Heart left ventricle (tissue), 16 donors: ENCODE measurements around the gene TBRG1. TPM values are rescaled to one million over a fixed set of nuclear protein-coding genes. Genes with fewer than 3 reads are reported as not detected.

Experiments
- ATAC-seq, 4 donors: fragments of 200-7000 bp; cut with Tn5 transposase; one replicate each; pipeline ENCODE4 v1.9.1; 2020 to 2022; ENCODE audit warnings: moderate library complexity in 4 of 4, mild to moderate bottlenecking in 3 of 4, moderate number of reproducible peaks in 1 of 4
- DNase-seq, 5 donors: peaks; one replicate each; pipeline ENCODE4 v3.0.0-alpha.2; 2020
- H3K27ac ChIP-seq, 12 donors: fragments of 200-600 bp; sonication (generic) in 4 of 12; one replicate each; pipeline versions ENCODE4 v1.5.0 to v1.8.0; 2016 to 2022; ENCODE audit warnings: mild to moderate bottlenecking in 2 of 12
- H3K27me3 ChIP-seq, 9 donors: fragments of 200-600 bp; sonication (generic) in 2 of 9; one replicate each; pipeline versions ENCODE4 v1.5.1 to v1.8.0; 2016 to 2022; ENCODE audit warnings: mild to moderate bottlenecking in 3 of 9
- H3K36me3 ChIP-seq, 9 donors: fragments of 200-600 bp; sonication (generic) in 2 of 9; one replicate each; pipeline versions ENCODE4 v1.5.0 to v1.8.0; 2018 to 2022; ENCODE audit warnings: mild to moderate bottlenecking in 2 of 9
- H3K4me1 ChIP-seq, 12 donors: fragments of 200-600 bp; sonication (generic) in 4 of 12; one replicate each; pipeline versions ENCODE4 v1.5.0 to v1.8.0; 2016 to 2022; ENCODE audit warnings: mild to moderate bottlenecking in 3 of 12
- H3K4me3 ChIP-seq, 12 donors: fragments of 200-600 bp; sonication (generic) in 4 of 12; one replicate each; pipeline versions ENCODE4 v1.5.0 to v1.8.0; 2017 to 2022; ENCODE audit warnings: mild to moderate bottlenecking in 9 of 12, moderate library complexity in 4 of 12
- H3K9me3 ChIP-seq, 12 donors: fragments of 200-600 bp; sonication (generic) in 4 of 12; one replicate each; pipeline versions ENCODE4 v1.5.0 to v1.8.0; 2016 to 2022; ENCODE audit warnings: mild to moderate bottlenecking in 1 of 12
- POLR2A ChIP-seq, 2 donors: fragments of 450-650 bp; IDR thresholded peaks; one replicate each; pipeline ENCODE4 v1.6.1; 2017; ENCODE audit warnings: antibody characterized with exemption in 2 of 2, mild to moderate bottlenecking in 2 of 2, moderate library complexity in 2 of 2
- WGBS, 4 donors: extraction: QIAGEN DNeasy Blood & Tissue Kit in 2 of 4; methylation state at CpG; one replicate each; pipeline versions ENCODE4 v1.1.5 to v1.1.7; 2013 to 2018; 5-methylcytosine and 5-hydroxymethylcytosine counted together
- intact Hi-C, 10 donors: fragments of 100-400 bp; cut with DNase I; formaldehyde crosslinking; loops; one replicate each; pipeline versions ENCODE4 v1.11.1 to v1.14.2; 2022
- long read RNA-seq, 3 donors: library from polyadenylated mRNA; unstranded; transcript quantifications; one replicate each; pipeline ENCODE4 v2.0.0, GENCODE V29; 2020 to 2021
- polyA plus RNA-seq, 2 donors: library from polyadenylated mRNA; stranded (reverse); fragments of 200-250 nt; gene quantifications; one replicate each; pipeline ENCODE4 v1.2.3, GENCODE V29; 2013
- total RNA-seq, 9 donors: library from RNA; depleted of rRNA in 2 of 9; stranded (reverse); fragments of >200 nt in 2 of 9; fragmentation: NEBNext Ultra II Directional in 3 of 9; extraction: Animal tissue kit (Norgen Biotek cat#: 25700) in 3 of 9; gene quantifications; one replicate each; pipeline versions ENCODE4 v1.1.0 to v1.2.4, GENCODE V29; 2016 to 2023
- TF ChIP-seq, protein P1 (sequence below), 12 donors: fragments of 200-600 bp; sonication (generic) in 4 of 12; IDR thresholded peaks; one replicate each; pipeline versions ENCODE4 v1.5.0 to v1.8.0; 2018 to 2022; ENCODE audit warnings: antibody characterized with exemption in 12 of 12, mild to moderate bottlenecking in 5 of 12
- donor health status: ischemic (EF 13 %, LVEDD 7.1; RV severe dilation, severe dysfunction).
- donor health status: healthy with polysubstance abuse.
- donor health status: DM: no; HTN: yes; CAD: no.
- donor health status: DM: no; HTN: no; CAD: no.
- donor health status: ischemic (EF 25% LVEDD 6.9; RV normal size, moderate dysfunction).
- donor health status: ischemic (EF 25% LVEDD 5.7; RV mildly dilated, moderate dysfunction).
- donor health status: healthy.
- donor health status: DM: yes; HTN: yes; CAD: no.
- donor health status: ischemic (EF 35%, LVEDD 5.7; RV mildly dilated, moderate dysfunction).
- donor health status: nonischemic (EF 11% LVEDD 7.7; RV severe dilation, severe dysfunction).
- donor health status: DM: yes; HTN: yes; CAD: no.
- donor health status: PGD.
- donor health status: ischemic (EF 29% LVEDD 5.4; RV normal size, mild dysfunction).
- donor health status: nonischemic (EF 23%, LVEDD 6.1; RV moderate dilation, normal function).

The TBRG1 gene, protein sequence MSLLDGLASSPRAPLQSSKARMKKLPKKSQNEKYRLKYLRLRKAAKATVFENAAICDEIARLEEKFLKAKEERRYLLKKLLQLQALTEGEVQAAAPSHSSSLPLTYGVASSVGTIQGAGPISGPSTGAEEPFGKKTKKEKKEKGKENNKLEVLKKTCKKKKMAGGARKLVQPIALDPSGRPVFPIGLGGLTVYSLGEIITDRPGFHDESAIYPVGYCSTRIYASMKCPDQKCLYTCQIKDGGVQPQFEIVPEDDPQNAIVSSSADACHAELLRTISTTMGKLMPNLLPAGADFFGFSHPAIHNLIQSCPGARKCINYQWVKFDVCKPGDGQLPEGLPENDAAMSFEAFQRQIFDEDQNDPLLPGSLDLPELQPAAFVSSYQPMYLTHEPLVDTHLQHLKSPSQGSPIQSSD
- total RNA-seq = 10 to 100 TPM; 13.9 to 24.9 (median 19.8) TPM
- 10 to 100 TPM; 12.0 to 27.2 TPM for polyA plus RNA-seq
- long read RNA-seq, donor 1, full-length matches to known transcripts = 18 of 36 reads
- long read RNA-seq, donor 1, partial matches to known transcripts = 9 of 36 reads
- long read RNA-seq, donor 1, other reads (novel, unspliced or antisense) = 9 of 36 reads
- long read RNA-seq, donor 2, full-length matches to known transcripts = 33 of 47 reads
- long read RNA-seq, donor 2, partial matches to known transcripts = 8 of 47 reads
- long read RNA-seq, donor 2, other reads (novel, unspliced or antisense) = 6 of 47 reads
- long read RNA-seq, donor 3, full-length matches to known transcripts = 22 of 37 reads
- long read RNA-seq, donor 3, partial matches to known transcripts = 7 of 37 reads
- long read RNA-seq, donor 3, other reads (novel, unspliced or antisense) = 8 of 37 reads

GRCh38 chr11:124622531-124623451 is at the start of gene TBRG1:
Gene TBRG1, plus strand, starts transcription at chr11:124622864. Its CDS starts 220 bp downstream, at chr11:124623084.
- Histone ChIP-seq H3K27ac (peak within 1 kb of the TSS; percentile 73 to 96 (median 91)), H3K36me3 (peaks cover 0 to 33% (median 26%) of the 10 kb centered on the region in 9 donors), H3K4me1 (peaks cover 4 to 32% (median 20%) of the 10 kb centered on the region in 12 donors), H3K4me3 (peak within 1 kb of the TSS; percentile 58 to 98 (median 88)), H3K27me3 (no peaks in the 10 kb centered on the region), H3K9me3 (no peaks in the 10 kb centered on the region)
- DNase-seq = peak; percentile 91 to 93 (median 92)
- peak; percentile 72 to 93 for TF ChIP-seq POLR2A (IDR thresholded peaks at IDR 0.05)
- TF ChIP-seq, protein P1, sequence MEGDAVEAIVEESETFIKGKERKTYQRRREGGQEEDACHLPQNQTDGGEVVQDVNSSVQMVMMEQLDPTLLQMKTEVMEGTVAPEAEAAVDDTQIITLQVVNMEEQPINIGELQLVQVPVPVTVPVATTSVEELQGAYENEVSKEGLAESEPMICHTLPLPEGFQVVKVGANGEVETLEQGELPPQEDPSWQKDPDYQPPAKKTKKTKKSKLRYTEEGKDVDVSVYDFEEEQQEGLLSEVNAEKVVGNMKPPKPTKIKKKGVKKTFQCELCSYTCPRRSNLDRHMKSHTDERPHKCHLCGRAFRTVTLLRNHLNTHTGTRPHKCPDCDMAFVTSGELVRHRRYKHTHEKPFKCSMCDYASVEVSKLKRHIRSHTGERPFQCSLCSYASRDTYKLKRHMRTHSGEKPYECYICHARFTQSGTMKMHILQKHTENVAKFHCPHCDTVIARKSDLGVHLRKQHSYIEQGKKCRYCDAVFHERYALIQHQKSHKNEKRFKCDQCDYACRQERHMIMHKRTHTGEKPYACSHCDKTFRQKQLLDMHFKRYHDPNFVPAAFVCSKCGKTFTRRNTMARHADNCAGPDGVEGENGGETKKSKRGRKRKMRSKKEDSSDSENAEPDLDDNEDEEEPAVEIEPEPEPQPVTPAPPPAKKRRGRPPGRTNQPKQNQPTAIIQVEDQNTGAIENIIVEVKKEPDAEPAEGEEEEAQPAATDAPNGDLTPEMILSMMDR (IDR thresholded peaks at IDR 0.05) = no peak
- WGBS, 4 donors = 0 to 1% (median 0%) methylated on average over 36 to 57 of the region's 57 CpGs
- ATAC-seq = peak; percentile 98 to 100 (median 99)
- intact Hi-C loops = loop anchor here in 1 of 10 donors (10.0 kb wide), 1 partner anchor 492 kb away; the partner anchor contains the start of gene TMEM218

GRCh38 chr11:124577716-124578427 is 44.8 kb upstream of the TBRG1 start:
- ATAC-seq (peak in 3 of 4 donors; percentile 20 to 95 (median 26)), DNase-seq (peak in 1 of 5 donors; percentile 30)
- intact Hi-C loops = loop anchor here in 1 of 10 donors (5.0 kb wide), 1 partner anchor 156 kb away; the partner anchor contains the start of gene OR8B4
- TF ChIP-seq, protein P1 (IDR thresholded peaks at IDR 0.05) = no peak
- TF ChIP-seq POLR2A (IDR thresholded peaks at IDR 0.05) = no peak
- WGBS, 4 donors = 55 to 72% (median 62%) methylated on average over 6 of the region's 6 CpGs
- H3K4me3 ChIP-seq = no peak overlapping the region
- H3K27ac ChIP-seq = no peak overlapping the region
- peaks cover 0 to 7% (median 0%) of the 10 kb centered on the region in 12 donors for H3K9me3 ChIP-seq
- no peaks in the 10 kb centered on the region for H3K36me3 ChIP-seq
- peaks cover 0 to 5% (median 0%) of the 10 kb centered on the region in 12 donors for H3K4me1 ChIP-seq
- H3K27me3 ChIP-seq = no peaks in the 10 kb centered on the region

- no peak overlapping the region for H3K4me3 ChIP-seq
- intact Hi-C loops = loop anchor here in 1 of 10 donors (5.0 kb wide), 1 partner anchor 156 kb away; the partner anchor contains the start of gene OR8B4
- H3K36me3 ChIP-seq = no peaks in the 10 kb centered on the region
- TF ChIP-seq, protein P1 (IDR thresholded peaks at IDR 0.05) = no peak
- no peak for TF ChIP-seq POLR2A (IDR thresholded peaks at IDR 0.05)
- 62 to 79% (median 65%) methylated on average over 4 of the region's 4 CpGs for WGBS, 4 donors
- H3K27me3 ChIP-seq = no peaks in the 10 kb centered on the region
- H3K4me1 ChIP-seq = peaks cover 0 to 5% (median 0%) of the 10 kb centered on the region in 12 donors
- H3K9me3 ChIP-seq = peaks cover 0 to 7% (median 0%) of the 10 kb centered on the region in 12 donors
- DNase-seq (no peak), ATAC-seq (no peak)
- H3K27ac ChIP-seq = no peak overlapping the region
These were observed 43.9 kb upstream of the TBRG1 start for GRCh38 chr11:124578761-124579160.
